A549 treated with Mapracorat at 1 μM for 4 hours (cell line): ENCODE results near the gene ZNF521. TPM values are rescaled to one million over a fixed set of nuclear protein-coding genes. Genes with fewer than 3 reads are reported as not detected.

Experiments
- total RNA-seq: library from RNA; stranded (reverse); fragments of 200-300 nt; extraction: Qiagen RNA extraction; gene quantifications from 5 replicates; pipeline ENCODE4 v1.2.3, GENCODE V29; 2022

ZNF521 gene
- not detected in 5 replicates for total RNA-seq

GRCh38 chr18:25351777-25352628 is at the start of gene ZNF521:
Gene ZNF521, minus strand, starts transcription at chr18:25352166. Its CDS starts 1,220 bp downstream, at chr18:25350946.

